ENCODE results near the gene NFX1. TPM values are rescaled to one million over a fixed set of nuclear protein-coding genes. Genes with fewer than 3 reads are reported as not detected.

NFX1 gene
- total RNA-seq, 3 donors from 2014 or later: 36.3 to 45.5 (median 38.3) TPM

DNA sequence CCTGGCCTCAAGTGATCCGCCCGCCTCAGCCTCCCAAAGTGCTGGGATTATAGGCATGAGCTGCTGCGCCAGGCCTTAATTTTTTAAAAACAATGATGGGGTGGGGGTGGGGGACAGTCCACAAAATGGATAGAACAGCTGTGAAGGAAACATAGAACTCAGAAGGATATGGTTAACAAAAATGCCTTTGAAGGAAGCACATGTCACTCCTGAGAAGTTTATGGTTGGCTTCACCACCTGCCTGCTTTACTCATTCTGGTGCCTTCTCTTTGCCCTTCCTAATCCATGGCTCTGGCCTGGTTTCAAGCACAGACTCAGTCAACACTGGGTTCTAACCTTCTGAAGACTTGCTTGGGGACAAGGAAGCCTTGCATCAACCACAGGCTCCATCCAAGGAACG lies 36.1 kb upstream of the NFX1 start:
- TF ChIP-seq POLR2A (IDR thresholded peaks at IDR 0.05) (no peak), POLR2AphosphoS5 (IDR thresholded peaks at IDR 0.05) (no peak)
- TF ChIP-seq, protein P1, sequence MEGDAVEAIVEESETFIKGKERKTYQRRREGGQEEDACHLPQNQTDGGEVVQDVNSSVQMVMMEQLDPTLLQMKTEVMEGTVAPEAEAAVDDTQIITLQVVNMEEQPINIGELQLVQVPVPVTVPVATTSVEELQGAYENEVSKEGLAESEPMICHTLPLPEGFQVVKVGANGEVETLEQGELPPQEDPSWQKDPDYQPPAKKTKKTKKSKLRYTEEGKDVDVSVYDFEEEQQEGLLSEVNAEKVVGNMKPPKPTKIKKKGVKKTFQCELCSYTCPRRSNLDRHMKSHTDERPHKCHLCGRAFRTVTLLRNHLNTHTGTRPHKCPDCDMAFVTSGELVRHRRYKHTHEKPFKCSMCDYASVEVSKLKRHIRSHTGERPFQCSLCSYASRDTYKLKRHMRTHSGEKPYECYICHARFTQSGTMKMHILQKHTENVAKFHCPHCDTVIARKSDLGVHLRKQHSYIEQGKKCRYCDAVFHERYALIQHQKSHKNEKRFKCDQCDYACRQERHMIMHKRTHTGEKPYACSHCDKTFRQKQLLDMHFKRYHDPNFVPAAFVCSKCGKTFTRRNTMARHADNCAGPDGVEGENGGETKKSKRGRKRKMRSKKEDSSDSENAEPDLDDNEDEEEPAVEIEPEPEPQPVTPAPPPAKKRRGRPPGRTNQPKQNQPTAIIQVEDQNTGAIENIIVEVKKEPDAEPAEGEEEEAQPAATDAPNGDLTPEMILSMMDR (IDR thresholded peaks at IDR 0.05): no peak
- Histone ChIP-seq H3K36me3 (peaks cover 10% of the 10 kb centered on the region), H3K4me1 (no peaks in the 10 kb centered on the region), H3K9me3 (no peaks in the 10 kb centered on the region), H3K4me3 (no peak overlapping the region), H3K27ac (no peak overlapping the region), H3K27me3 (no peaks in the 10 kb centered on the region)
- DNase-seq (ENCODE audit: low spot score in 2 of 2): no peak
- intact Hi-C loops (cut with DNase I; ENCODE audit: low total_unique reads): no loop called here

DNA sequence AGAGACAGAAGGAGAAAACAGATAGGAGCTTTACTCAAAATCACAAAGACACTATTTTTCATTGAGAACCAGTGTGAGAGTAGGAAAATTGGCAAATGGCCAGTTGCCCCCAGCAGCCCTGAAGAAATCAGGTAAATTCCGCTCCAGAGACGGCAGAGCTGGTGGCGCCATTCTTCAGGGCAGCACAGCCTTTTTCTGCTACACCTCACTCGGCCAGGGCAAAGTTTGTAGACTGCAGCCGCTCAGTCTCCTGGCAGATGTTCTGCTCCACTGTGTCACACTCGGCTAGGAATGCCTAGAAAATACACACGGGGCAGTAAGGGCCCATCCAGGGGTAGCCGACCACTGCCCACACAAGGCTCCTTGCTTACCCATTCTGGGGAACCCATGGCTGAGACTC lies 35.3 kb upstream of the NFX1 start:
- Histone ChIP-seq H3K9me3 (no peaks in the 10 kb centered on the region), H3K4me1 (no peaks in the 10 kb centered on the region), H3K27ac (no peak overlapping the region), H3K36me3 (peaks cover 10% of the 10 kb centered on the region), H3K27me3 (no peaks in the 10 kb centered on the region), H3K4me3 (no peak overlapping the region)
- TF ChIP-seq POLR2A (IDR thresholded peaks at IDR 0.05) (no peak), POLR2AphosphoS5 (IDR thresholded peaks at IDR 0.05) (no peak)
- TF ChIP-seq, protein P1 (IDR thresholded peaks at IDR 0.05): no peak
- intact Hi-C loops (cut with DNase I; ENCODE audit: low total_unique reads): no loop called here
- no peak for DNase-seq (ENCODE audit: low spot score in 2 of 2)

DNA sequence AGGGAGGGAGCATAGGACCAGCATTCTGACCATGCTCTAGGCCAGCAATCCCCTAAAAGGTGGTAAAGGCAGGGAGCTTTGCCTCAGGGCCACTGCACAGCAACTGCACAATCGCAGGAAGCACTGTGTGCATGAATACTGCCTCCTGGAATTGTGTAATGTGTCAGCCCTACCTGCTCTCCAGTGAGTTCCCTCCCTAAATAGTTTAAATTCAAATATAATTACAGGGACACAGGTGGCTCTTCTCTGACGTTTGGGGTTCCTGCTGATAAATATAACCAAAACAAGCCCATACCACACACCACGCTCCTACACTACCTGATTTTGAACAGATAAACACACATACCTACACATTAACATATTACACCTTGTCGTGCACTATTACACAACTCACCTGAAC lies 34.8 kb upstream of the NFX1 start:
- intact Hi-C loops (cut with DNase I; ENCODE audit: low total_unique reads): no loop called here
- TF ChIP-seq, protein P1 (IDR thresholded peaks at IDR 0.05): no peak
- no peak for TF ChIP-seq POLR2AphosphoS5 (IDR thresholded peaks at IDR 0.05)
- no peak for TF ChIP-seq POLR2A (IDR thresholded peaks at IDR 0.05)
- Histone ChIP-seq H3K27ac (no peak overlapping the region), H3K9me3 (no peaks in the 10 kb centered on the region), H3K36me3 (peaks cover 10% of the 10 kb centered on the region), H3K4me3 (no peak overlapping the region), H3K4me1 (no peaks in the 10 kb centered on the region), H3K27me3 (no peaks in the 10 kb centered on the region)
- no peak for DNase-seq (ENCODE audit: low spot score in 2 of 2)

DNA sequence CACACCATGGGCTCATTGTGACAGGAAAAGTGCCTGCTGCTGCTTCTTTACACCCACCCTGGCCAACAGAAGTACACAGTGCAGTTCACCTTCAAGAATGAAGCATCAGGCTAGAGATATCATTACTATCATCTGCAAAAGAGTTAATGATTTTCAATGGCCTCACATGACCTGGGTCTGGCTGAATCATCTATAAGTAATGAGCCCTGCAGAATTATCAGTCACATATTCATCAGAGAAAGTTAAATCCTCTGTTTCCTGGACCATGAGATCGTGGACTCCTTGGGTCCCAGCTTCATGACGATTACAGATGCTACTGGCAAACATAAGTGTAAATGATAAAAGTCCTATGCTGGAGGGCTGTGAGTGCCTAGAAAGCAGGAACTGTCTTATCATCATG lies 34.1 kb upstream of the NFX1 start:
- H3K9me3 ChIP-seq: no peaks in the 10 kb centered on the region
- TF ChIP-seq POLR2A (IDR thresholded peaks at IDR 0.05): no peak
- no peak for TF ChIP-seq POLR2AphosphoS5 (IDR thresholded peaks at IDR 0.05)
- TF ChIP-seq, protein P1 (IDR thresholded peaks at IDR 0.05): no peak
- H3K4me1 ChIP-seq: no peaks in the 10 kb centered on the region
- H3K4me3 ChIP-seq: no peak overlapping the region
- intact Hi-C loops (cut with DNase I; ENCODE audit: low total_unique reads): no loop called here
- no peaks in the 10 kb centered on the region for H3K27me3 ChIP-seq
- H3K27ac ChIP-seq: no peak overlapping the region
- H3K36me3 ChIP-seq: peaks cover 10% of the 10 kb centered on the region
- DNase-seq (ENCODE audit: low spot score in 2 of 2): no peak

DNA sequence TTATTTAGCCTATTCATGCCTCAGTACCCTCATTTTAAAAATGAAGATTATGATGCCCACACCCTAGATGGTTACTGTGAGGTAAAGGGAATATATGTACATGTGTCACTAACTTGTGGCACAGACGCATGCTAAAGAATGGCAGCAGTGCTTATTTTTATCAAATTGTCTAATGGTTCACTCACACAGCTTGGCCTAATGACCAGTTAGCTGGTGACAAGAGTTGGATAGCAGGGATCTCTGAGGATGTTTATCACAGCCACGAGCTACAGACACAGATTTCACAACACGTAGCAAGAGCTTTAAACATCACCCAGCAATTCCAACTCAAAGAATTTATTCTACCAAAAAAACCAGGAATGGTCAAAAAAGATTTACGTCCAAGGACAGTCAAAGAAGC lies 33.0 kb upstream of the NFX1 start:
- Histone ChIP-seq H3K27ac (no peak overlapping the region), H3K4me3 (no peak overlapping the region), H3K27me3 (no peaks in the 10 kb centered on the region), H3K9me3 (no peaks in the 10 kb centered on the region), H3K4me1 (no peaks in the 10 kb centered on the region), H3K36me3 (peaks cover 10% of the 10 kb centered on the region)
- intact Hi-C loops (cut with DNase I; ENCODE audit: low total_unique reads): no loop called here
- TF ChIP-seq POLR2AphosphoS5 (IDR thresholded peaks at IDR 0.05) (no peak), POLR2A (IDR thresholded peaks at IDR 0.05) (no peak)
- TF ChIP-seq, protein P1 (IDR thresholded peaks at IDR 0.05): no peak
- DNase-seq (ENCODE audit: low spot score in 2 of 2): no peak

Measured in breast epithelium (tissue), 4 donors.